Measurements from ENCODE around the gene BMAL1.

The BMAL1 gene

DNA sequence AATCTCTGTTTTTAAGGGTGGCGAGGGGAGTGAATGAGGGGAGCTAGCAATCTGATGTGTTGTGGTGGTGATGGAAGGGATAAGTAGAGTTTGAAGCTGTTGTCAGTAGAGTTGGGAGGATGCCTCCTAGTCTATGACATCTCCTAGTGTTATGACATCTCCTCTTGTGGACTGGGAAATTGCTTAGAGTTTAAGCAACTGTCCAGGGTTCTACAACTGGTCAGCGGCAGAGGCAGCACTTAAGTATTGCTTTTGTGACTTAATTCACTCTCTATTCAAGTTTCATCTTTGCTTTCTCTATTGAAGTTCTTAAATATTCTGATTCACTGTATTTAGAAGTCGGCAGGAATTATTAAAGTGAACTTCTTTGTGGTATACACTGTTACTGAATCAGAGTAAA, 13.8 kb downstream of the BMAL1 start:
- DNase-seq (ENCODE audit: low spot score) = no peak

DNA sequence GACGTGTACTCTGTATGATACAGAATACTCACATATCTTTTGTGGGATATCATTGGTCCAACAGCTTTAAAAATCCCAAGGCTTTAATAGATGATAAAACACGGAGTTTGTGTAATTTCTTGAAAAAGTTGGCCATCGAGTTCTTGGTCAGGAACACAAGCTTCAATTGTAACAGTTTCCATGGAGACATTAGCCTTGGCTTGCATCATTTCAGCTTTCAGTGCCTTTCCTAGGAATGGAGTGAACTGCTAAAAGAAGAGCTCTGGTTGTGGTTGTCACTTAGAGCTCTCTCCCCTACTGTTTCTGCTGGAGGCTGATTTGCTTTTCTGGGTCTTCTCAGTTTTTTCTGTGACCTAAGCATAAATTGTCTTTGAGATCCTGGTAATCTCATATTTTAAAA, 14.2 kb downstream of the BMAL1 start:
- no peak for DNase-seq (ENCODE audit: low spot score)

DNA sequence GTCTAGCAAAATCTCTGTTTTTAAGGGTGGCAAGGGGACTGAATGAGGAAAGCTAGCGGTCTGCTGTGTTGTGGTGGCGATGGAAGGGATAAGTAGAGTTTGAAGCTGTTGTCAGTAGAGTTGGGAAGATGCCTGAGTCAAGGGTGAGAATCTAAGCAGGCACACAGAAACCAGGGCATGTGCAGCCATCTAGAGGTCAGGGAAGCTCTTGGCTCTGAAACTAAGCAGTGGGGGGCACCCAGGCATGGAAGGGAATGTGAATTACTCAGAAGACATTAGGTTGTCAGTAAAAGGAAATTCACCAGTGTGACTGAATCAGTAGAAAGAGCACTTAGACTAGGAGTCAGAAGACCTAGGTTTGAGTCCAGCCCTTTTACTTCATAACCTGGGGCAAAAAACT, 15.4 kb downstream of the BMAL1 start:
- no peak for DNase-seq (ENCODE audit: low spot score)

DNA sequence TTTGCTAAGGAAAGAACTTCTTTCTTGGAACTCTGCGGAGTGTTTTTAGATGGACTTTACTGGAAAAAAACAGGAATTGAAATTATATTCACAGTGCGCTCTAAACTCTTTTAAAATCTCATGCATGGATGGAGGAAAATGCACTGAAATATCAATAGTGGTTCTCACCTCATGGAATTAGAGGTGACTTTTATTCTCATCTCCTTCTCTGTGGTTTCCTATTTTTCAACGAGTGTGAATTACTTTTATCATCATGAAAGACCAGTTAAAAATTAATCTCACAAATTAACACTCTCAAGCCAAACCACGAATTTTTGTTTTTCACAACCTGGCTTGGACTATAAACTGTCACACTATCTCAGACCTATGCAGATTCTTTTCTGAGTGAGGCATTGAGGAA, 16.6 kb downstream of the BMAL1 start:
- DNase-seq (ENCODE audit: low spot score) = no peak

DNA sequence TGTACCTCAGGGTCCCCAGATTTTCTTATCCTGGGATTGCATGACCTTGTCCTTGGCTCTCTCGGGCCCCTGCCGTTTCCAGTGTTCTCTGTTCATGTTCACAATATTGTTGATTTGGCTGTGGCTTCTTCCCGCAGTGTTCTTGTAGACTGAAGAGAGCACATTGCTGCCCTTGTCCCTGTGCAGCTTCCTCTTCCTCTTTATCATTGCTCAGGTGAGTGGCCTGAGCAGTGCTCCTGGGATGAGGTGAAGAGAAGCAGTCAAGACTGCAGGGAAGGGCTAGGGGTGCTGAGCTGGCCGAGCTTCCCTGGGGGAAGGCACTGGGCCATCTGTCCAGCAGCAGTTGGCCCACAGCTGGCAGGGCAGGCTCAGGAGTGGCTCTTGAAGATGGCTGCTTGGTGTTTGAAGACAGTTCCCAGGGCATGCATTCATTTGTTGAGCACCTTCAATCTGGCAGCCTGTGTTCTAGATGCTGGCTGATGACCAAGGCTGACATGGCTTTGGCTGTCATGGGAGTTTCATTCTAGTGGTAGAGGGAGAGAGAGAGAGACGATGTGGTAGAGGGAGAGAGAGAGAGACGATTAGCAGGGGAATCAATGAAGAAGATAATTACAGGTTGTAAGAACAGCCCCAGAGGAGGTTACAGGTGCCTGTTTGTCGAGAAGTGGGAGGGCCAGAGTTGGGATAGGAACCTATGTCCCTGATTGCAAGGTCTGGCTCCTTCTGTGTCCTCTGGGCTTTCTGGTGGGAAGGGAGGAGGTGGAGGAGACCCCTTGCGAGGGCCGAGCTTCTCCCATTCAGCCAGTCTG, 17.4 kb downstream of the BMAL1 start:
- no peak for DNase-seq (ENCODE audit: low spot score)

DNA sequence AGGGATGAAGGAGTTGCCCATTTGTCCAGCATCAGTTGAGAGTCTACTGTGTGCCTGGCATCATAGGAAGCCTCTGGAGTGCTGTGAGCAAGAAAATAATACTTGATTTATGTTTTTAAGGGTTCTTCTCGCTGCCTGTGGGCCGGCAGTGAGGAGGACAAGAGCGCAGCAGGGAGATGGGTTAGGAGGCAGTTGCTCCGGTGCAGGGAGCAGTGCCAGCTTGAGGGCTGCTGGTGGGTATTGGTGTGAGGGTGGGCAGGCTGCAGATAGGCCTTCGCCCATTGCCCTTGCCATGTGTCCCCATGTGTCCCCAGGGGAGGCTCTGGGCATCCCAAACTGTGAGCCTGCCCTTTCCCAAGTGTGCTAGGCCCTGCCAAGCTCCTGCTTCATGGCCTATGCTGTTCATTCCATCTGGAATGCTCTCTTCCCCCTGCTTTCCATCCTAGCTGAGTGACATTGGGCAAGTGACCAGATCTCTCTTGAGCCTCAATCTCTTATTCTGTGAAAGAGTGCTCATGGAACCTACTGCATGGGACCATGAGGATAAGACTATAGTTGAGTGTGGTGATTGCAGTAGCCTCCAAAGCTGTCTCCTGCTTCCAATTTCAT, 19.8 kb downstream of the BMAL1 start:
- DNase-seq (ENCODE audit: low spot score) = no peak

DNA sequence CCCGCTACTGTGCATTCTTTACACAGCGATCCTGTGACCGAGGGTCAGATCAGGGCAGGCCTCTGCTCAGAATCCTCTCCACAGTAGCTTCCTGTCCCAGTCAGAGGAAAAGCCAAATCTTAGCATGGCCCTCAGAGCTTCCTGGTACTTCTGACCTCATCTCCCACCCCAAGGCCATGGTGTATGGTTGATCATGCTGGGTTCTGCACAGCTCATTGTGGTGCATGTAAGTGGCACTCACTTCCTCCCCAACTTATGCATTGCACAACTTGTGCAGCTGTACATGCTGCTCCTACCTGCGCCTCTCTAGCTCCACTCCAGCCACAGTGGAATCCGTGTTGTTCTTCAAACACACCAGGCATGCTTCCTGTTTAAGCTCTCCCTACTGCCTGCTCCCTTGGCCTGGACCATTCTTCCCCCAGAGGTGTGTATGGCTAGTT, 20.3 kb downstream of the BMAL1 start:
- DNase-seq (ENCODE audit: low spot score) = no peak

DNA sequence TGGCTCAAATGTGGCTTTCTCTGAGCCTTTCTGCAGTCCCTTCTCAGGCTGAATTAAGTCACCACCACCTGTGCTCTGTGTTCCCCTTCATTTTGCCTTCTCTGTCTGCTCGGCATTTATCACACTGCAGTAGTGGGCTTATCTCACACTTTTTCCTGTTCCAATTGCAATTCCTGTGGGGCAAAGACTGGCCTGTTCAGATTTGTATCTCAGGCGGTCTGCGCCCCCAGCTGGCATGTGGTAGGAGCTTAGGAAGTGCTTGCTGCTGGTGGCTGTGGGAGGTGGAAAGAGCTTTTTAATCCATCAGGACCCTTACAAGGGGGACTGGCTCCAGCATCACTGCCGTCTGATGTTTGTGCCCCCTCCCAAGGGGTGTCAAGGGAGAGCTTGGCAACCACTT, 21.2 kb downstream of the BMAL1 start:
- DNase-seq (ENCODE audit: low spot score) = no peak

DNA sequence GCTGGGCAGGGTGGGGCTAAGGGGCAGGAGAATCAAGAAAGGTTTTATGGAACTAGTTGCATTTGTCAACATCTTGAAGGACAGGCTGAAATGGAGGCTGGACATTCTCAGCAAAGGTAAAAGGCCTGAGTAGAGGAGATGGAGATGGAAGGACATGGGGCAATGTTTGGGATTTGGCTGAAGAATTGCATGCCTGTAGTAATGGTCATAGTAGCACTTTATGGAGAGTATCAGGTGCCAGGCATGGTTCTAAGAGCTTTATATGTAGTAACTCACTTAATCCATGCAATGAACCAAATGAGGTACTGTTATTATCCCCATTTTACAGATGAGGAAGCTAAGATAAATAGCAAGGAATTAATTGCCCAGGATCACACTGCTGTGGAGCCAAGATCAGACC, 23.9 kb downstream of the BMAL1 start:
- no peak for DNase-seq (ENCODE audit: low spot score)

DNA sequence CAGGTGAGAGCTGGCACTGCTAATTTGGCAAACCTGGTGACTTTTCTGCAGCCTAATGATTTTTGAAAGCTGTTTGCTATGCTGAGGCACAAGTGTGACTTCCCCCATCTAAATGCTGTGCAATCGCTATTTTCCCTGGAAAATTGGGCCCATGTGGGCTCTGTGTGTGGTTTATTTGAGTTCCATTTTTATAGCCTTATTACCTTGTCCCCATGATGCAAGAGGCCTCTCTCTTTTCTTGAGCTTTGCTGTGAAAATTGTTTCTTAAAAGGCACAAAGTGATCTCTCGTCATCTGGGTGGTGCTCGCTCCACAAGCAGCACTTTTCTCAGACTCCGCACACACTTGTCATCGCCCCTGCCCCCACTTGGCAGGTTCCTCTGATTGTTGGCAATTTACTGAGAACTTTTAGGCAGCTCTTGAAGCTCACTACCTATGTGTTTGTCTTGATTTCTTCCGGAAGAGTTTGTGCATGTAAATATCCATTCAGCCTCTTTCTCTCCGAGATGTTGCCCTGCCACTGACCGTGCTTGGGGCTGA, 24.9 kb downstream of the BMAL1 start:
- DNase-seq (ENCODE audit: low spot score) = no peak

DNA sequence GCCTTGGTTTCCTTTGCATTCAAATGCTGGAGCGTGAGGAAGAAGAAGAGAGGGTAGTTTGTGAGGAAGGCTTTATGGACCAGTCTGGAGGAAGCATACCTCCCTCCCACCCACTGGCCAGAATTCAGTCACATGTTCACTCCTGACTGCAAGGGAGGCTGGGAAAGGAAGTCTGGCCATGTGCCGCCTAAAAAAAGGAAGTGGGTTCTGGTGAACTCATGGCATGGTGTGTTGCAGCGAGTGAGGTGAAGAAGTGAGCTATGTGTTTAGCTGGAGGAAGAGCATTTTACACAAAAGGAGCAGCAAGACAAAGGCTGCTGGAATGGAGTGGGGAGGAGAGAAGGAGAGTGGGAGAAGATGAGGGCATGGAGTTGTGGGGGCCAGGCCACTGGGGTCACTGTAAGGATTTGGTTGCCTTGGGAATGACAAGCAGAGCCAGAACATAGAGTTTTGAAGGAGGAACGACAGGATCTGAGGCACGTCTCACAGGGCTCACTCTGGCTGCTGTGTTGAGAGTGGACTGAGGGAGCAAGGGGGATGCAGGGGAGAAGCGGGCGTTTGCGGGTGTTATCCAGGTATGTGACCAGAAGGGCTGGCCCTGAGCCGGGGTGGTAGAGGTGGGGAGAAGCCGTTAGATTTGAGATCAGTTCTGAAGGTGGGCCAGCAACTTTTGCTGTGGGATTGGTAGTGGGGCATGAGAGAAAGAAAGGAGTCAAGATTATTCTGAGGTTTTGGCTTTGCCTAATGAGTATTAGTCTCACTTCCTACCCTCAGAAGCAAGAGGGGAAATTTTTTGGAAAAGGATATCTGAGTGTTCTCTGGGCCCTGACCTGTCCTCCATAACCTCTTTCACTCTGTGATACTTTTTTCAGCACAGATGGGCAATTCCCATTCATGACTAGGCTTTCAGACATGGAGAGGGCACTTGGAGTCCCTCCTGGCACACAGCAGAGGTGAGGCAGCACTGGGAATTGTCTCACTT, 26.4 kb downstream of the BMAL1 start:
- DNase-seq (ENCODE audit: low spot score) = no peak

DNA sequence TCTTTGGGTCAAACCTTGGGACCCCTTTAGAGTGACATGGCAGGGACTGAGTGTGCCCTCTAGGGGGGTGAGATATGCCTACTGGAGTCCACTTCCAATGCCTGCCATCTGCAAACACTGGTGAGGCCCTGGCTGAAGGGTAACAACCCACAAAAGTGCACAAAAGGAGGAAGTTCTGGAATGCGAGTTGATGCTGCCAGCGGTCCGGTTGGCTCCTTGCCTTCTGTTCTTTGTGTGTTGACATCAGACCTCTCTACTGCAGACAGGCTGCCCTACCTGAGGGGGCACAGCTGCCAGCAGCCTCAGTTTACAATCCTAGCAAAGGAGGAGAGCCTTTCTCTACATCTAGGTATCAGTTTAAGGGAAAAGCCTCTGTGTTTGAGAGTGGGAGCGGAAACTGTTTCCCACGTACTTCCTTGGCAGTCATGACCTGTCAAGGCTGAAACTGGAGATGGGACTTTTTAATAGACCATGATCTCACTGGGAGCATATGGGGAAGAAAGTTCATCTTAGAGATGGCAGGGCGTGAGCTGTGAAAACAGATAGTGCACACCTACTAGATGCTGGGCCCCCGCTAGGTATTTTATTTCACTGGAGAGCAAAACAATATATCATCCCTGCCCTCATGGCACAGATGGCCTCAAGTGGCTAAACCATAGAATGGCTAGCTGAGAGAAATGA, 27.2 kb downstream of the BMAL1 start:
- DNase-seq (ENCODE audit: low spot score) = no peak

DNA sequence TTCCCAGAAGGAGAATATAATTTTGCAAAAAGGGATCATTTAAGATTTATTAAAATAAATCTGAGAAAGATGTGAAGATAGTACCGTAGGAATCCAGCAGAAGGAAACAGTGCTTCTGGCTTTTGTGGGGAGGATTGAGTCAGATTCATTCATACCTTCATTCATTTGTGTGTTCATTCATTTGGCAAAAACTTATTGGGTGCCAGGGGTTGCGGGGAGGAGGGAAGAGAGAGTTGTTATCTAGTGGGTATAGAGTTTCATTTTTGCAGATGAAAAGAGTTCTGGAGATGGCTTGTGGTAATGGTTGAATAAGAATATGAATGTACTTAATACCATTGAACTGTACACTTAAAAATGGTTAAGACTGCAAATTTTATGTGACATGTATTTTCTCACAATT, 31.1 kb downstream of the BMAL1 start:
- DNase-seq (ENCODE audit: low spot score) = no peak

DNA sequence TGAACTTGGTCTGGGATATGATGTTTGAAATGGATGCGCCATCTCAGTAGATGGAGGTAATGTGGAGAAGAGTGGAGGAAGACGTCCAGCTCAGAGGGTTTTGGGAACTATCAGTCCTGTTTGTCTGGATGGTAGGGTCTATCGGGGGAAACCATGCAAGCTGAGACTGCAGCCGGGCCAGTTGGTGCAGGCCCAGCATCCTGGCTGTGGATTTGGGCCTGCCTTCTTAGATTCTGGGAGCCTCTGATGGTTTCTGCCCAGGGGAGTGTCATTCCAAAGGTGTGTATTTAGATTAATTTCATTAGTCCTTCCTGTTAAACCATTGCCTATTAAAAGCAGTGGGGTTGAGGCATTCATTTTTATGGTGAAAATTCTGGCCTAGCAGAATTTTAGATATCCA, 31.6 kb downstream of the BMAL1 start:
- DNase-seq (ENCODE audit: low spot score) = no peak

DNA sequence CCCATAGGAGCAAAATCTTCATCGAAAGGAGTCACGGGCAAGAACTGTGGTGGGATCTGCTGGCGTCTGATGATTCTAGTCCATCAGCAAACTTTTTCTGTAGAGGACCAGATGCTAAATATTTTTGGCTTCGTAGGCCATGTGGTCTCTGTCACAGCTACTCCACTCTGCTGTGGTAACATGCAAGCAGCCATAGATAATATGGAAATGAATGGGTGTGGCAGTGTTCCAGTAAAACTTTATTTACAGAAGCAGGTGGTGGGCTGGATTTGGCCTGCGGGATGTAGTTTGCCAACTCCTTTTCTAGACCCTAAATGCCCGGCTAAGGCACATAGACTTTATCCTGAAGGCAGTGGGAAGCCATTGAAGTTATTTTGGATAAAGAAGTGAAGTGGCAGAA, 32.9 kb downstream of the BMAL1 start:
- DNase-seq (ENCODE audit: low spot score) = no peak

DNA sequence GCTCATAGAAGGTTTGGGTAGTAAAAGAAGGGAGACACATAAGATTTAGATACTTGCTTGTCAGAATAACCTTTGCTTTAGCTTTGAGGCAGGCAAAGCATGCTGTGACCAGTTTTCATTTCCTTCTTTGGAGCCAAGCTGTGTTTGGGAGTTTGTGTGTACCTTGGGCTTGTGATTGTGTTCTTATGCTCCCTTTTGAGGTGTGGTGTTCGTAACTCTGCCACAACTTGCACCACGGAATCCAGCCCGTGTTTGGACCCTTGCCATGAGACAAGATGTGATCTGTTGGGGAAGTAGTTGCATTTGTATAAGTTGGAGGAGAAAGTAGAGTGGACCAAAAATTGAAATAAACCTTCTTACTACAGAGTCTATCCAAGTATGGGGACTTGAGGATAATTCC, 34.0 kb downstream of the BMAL1 start:
- no peak for DNase-seq (ENCODE audit: low spot score)

DNA sequence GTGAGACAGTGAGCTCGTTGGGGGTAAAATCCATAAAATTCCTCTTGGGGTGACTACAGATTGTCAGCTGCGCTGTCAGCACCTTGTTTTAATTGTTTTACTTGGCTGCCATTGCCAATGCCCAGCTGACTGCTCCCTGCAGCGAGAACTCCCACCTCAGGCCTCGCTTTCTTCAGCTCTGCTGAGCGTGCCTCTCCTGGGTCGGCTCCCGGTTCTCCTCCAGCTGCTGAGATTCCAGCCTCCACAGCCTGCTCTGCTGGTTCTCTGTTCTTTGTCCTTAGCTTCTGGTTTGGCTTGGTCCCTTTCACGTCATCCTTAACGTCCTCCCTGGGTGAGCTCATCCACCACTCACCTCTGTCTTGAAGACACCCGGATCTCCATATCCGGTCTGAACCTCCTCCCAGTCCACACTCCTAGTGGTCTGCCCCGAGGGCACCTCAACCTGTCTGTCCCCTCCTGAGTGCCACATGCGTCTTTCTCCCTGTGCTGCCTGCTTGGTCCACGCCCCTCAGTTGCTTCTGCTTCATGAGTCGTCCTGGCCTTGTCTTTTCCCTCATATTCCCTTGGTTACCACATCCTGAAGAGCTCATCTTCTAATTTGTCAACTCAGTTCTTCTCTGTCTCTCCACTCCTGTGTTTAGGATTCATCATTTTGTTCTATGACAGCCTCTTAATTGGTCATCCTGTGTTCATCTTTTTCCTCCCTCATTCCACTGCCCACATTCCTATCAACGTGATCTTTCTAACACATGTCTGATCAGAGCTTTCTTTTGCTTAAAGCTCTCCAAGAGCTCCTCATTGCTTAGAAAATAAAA, 35.6 kb downstream of the BMAL1 start:
- DNase-seq (ENCODE audit: low spot score) = no peak

DNA sequence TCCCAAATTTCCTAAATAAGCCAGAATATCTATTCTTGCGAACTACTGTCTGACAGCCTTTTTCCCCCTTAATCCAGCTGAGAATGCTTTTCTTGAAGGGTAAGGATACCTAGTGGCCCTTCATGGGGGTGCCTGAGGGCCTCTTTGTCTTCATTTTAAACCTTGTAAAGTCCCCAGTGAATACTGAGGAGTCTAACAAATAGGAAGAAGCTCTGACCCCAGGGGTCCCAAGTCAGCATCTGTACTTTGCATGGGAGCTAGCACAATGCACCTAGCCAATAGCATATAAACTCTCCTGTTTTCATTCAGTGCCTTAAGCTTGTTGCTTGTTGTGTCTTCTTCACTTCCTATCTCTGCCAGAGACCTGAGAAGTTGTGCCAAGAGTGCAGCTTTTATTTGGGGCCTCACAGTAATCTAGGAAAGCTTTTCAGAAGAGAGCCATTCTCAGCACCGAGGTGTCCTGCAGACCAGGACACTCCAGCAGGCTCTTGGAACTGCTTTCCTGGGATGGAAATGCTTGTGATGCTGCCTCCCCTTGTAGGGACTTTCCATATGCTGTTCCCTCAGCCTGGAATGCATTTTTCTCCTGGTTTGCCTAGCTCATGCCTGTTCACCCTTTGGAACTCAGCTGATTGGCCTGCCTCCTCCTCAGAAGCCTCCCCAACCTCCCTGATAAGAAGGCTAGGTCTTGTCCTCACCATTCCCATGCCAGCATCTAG, 37.2 kb downstream of the BMAL1 start:
- no peak for DNase-seq (ENCODE audit: low spot score)

DNA sequence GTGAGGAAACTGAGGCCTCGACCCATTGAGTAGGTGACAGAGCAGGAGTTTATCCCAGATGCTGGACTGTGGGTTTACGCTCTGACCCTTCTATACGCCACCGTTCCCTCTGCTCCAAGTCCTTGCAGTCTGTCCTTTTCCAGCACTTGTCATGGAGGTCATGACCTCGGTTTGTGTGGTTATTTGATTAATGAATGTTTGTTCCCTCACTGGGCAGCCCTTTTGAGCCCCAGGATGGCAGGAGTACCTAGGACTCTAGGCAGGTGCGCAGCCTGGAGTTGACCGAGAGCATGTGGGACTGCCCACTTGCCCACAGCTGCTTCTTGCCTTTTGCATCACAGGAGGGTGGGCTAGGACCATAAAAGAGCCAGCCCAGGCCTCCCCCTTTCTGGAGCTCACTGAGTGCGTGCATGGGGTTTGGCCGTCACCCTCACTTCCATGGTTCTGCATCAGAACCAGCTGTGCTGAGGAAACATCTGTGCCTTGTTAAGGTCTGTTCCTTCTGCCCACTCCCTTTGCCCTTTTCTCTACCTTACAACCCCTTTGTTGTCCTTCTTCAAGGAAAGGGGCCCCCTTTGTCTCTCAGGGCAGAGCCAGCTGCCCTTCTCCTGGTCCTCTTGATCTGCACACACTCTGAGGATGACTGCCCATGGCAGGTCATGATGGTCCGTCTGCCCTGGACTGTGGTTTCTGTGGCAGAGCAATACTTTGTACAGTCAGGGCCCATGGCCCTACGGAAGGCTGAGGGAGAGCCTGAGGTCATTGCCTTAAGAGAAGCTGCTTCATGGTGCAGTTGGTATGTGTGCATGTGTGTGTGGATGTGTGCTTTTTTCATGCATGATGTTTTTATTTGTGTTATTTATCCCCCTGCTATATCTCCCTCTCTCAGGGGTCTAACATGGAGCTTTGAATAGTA, 38.2 kb downstream of the BMAL1 start:
- DNase-seq (ENCODE audit: low spot score) = no peak
